Adrenal gland (tissue), 12 donors: ENCODE measurements around the gene SLC2A6. TPM values are rescaled to one million over a fixed set of nuclear protein-coding genes. Genes with fewer than 3 reads are reported as not detected.

Experiments
- DNase-seq, 7 donors: peaks; one replicate each; pipeline ENCODE4 v3.0.0-alpha.2; 2019 to 2020
- H3K27ac ChIP-seq, 5 donors: fragments of 200-600 bp; sonication (generic) in 4 of 5; 1 replicate in 3 of 5; 2 replicates in 2 of 5; pipeline versions ENCODE4 v1.5.1 to v1.8.0; 2016 to 2020; ENCODE audit warnings: mild to moderate bottlenecking in 1 of 5
- H3K27me3 ChIP-seq: fragments of 200-600 bp; 2 replicates; pipeline ENCODE4 v1.8.0; 2021
- H3K36me3 ChIP-seq, 2 donors: fragments of 200-600 bp; replicated peaks in 1 of 2; 1 replicate in 1 of 2; 2 replicates in 1 of 2; pipeline versions ENCODE4 v1.5.1 to v1.8.0; 2018 to 2022
- H3K4me1 ChIP-seq, 2 donors: fragments of 200-600 bp; replicated peaks in 1 of 2; 1 replicate in 1 of 2; 2 replicates in 1 of 2; pipeline versions ENCODE4 v1.5.1 to v1.8.0; 2018 to 2021
- H3K4me3 ChIP-seq, 4 donors: fragments of 200-600 bp; sonication (generic) in 3 of 4; one replicate each; pipeline ENCODE4 v1.5.1; 2016 to 2018
- H3K9me3 ChIP-seq, 3 donors: fragments of 200-600 bp; sonication (generic) in 1 of 3; replicated peaks in 1 of 3; 1 replicate in 2 of 3; 2 replicates in 1 of 3; pipeline versions ENCODE4 v1.5.1 to v1.8.0; 2016 to 2021
- CTCF ChIP-seq, 6 experiments: fragments of 450-650 bp in 4 of 6; fragments of 200-600 bp in 2 of 6; sonication (generic) in 1 of 6; IDR thresholded peaks; 1 replicate in 5 of 6; 2 replicates in 1 of 6; pipeline versions ENCODE4 v1.5.1 to v1.8.0; 2016 to 2021; ENCODE audit warnings: antibody characterized with exemption in 6 of 6, mild to moderate bottlenecking in 2 of 6, moderate library complexity in 1 of 6
- POLR2A ChIP-seq, 2 donors: fragments of 450-650 bp; IDR thresholded peaks; one replicate each; pipeline ENCODE4 v1.6.1; 2017; ENCODE audit warnings: antibody characterized with exemption in 2 of 2, mild to moderate bottlenecking in 2 of 2, moderate library complexity in 1 of 2
- WGBS, 4 donors: extraction: QIAGEN DNeasy Blood & Tissue Kit in 2 of 4; methylation state at CpG; one replicate each; pipeline versions ENCODE4 v1.1.5 to v1.1.7; 2013 to 2017; 5-methylcytosine and 5-hydroxymethylcytosine counted together
- intact Hi-C, 2 donors: fragments of 100-400 bp; cut with DNase I; formaldehyde crosslinking; loops; one replicate each; pipeline versions ENCODE4 v1.14.1 to v1.15.0; 2022 to 2023
- polyA plus RNA-seq, 3 donors: library from polyadenylated mRNA; stranded (reverse); fragments of 200-250 nt in 2 of 3; fragments of 350-450 nt in 1 of 3; fragmentation: Illumina TruSeq in 1 of 3; extraction: RNeasy Lipid Tissue Mini Kit (QIAGEN cat#74804) in 1 of 3; gene quantifications; one replicate each; pipeline ENCODE4 v1.2.3, GENCODE V29; 2013 to 2014
- total RNA-seq, 9 donors: library from RNA; depleted of rRNA in 4 of 9; stranded (reverse); fragments of >200 nt in 4 of 9; fragments of 120-200 nt in 1 of 9; fragmentation: NEBNext Ultra II Directional in 1 of 9; extraction: Animal tissue kit (Norgen Biotek cat#: 25700) in 1 of 9; gene quantifications; one replicate each; pipeline versions ENCODE4 v1.1.0 to v1.2.4, GENCODE V29; 2013 to 2023
- donor health status: healthy with polysubstance abuse.
- donor health status: Bipolar disorder and iron deficiency.
- donor health status: DM: yes; HTN: yes; CAD: no.
- donor health status: DM: no; HTN: no; CAD: no.
- donor health status: DM: no; HTN: no; CAD: no.
- donor health status: DM: yes; HTN: yes; CAD: no.

SLC2A6 gene
- total and polyA plus RNA-seq, 12 donors: 1.4 to 79.1 (median 5.8) TPM

GRCh38 chr9:133475292-133476012 lies 3.4 kb downstream of the SLC2A6 start:
- no peak for DNase-seq
- no peaks in the 10 kb centered on the region for H3K9me3 ChIP-seq
- WGBS, 4 donors: 81 to 94% (median 88%) methylated on average over 4 to 27 of the region's 27 CpGs
- TF ChIP-seq POLR2A (IDR thresholded peaks at IDR 0.05) (no peak), CTCF (IDR thresholded peaks at IDR 0.05) (no peak)
- peaks cover 0 to 20% of the 10 kb centered on the region in 2 donors for H3K4me1 ChIP-seq
- H3K36me3 ChIP-seq: no peaks in the 10 kb centered on the region
- intact Hi-C loops: no loop called here
- no peak overlapping the region for H3K27ac ChIP-seq
- H3K27me3 ChIP-seq: no peaks in the 10 kb centered on the region
- no peak overlapping the region for H3K4me3 ChIP-seq

GRCh38 chr9:133474853-133475252 lies 4.0 kb downstream of the SLC2A6 start:
- Histone ChIP-seq H3K27ac (no peak overlapping the region), H3K4me1 (peaks cover 0 to 19% of the 10 kb centered on the region in 2 donors), H3K9me3 (no peaks in the 10 kb centered on the region), H3K27me3 (no peaks in the 10 kb centered on the region), H3K4me3 (no peak overlapping the region), H3K36me3 (no peaks in the 10 kb centered on the region)
- DNase-seq: no peak
- intact Hi-C loops: no loop called here
- WGBS, 4 donors: 80 to 100% (median 86%) methylated on average over 1 to 20 of the region's 20 CpGs; no CpG with 5 or more reads in 1 of the 4 donors
- TF ChIP-seq POLR2A (IDR thresholded peaks at IDR 0.05) (no peak), CTCF (IDR thresholded peaks at IDR 0.05) (no peak)

GRCh38 chr9:133474215-133474614 lies 4.7 kb downstream of the SLC2A6 start:
- no peaks in the 10 kb centered on the region for H3K9me3 ChIP-seq
- no peaks in the 10 kb centered on the region for H3K36me3 ChIP-seq
- no peak for DNase-seq
- no peaks in the 10 kb centered on the region for H3K27me3 ChIP-seq
- TF ChIP-seq POLR2A (IDR thresholded peaks at IDR 0.05) (no peak), CTCF (IDR thresholded peaks at IDR 0.05) (no peak)
- no peak overlapping the region for H3K4me3 ChIP-seq
- WGBS, 4 donors: 56 to 70% (median 66%) methylated on average over 5 of the region's 5 CpGs
- H3K4me1 ChIP-seq: peaks cover 0 to 12% of the 10 kb centered on the region in 2 donors
- H3K27ac ChIP-seq: no peak overlapping the region
- intact Hi-C loops: no loop called here

- Histone ChIP-seq H3K27me3 (no peaks in the 10 kb centered on the region), H3K36me3 (no peaks in the 10 kb centered on the region), H3K4me1 (peaks cover 0 to 10% of the 10 kb centered on the region in 2 donors), H3K9me3 (no peaks in the 10 kb centered on the region), H3K27ac (no peak overlapping the region), H3K4me3 (no peak overlapping the region)
- intact Hi-C loops: no loop called here
- WGBS, 4 donors: 81 to 100% (median 91%) methylated on average over 2 to 20 of the region's 20 CpGs
- no peak for TF ChIP-seq POLR2A (IDR thresholded peaks at IDR 0.05)
- no peak for TF ChIP-seq CTCF (IDR thresholded peaks at IDR 0.05)
- DNase-seq: no peak
Observed at GRCh38 chr9:133473743-133474142, 5.2 kb downstream of the SLC2A6 start.
